Ishikawa (cell line): ENCODE data around the gene SPAG5.

Source experiments
- CEBPB ChIP-seq: IDR thresholded peaks from 2 replicates; pipeline ENCODE4 v1.6.1; 2012
- CREB1 ChIP-seq: IDR thresholded peaks from 2 replicates; pipeline ENCODE4 v1.6.1; 2012; ENCODE audit warnings: low read depth
- EGR1 ChIP-seq: IDR thresholded peaks from 2 replicates; pipeline ENCODE4 v1.6.1; 2012
- EP300 ChIP-seq: IDR thresholded peaks from 2 replicates; pipeline ENCODE4 v1.6.1; 2012; ENCODE audit warnings: borderline replicate concordance
- FOXM1 ChIP-seq: IDR thresholded peaks from 2 replicates; pipeline ENCODE4 v1.6.1; 2012; ENCODE audit warnings: low read depth, borderline replicate concordance
- MAX ChIP-seq: IDR thresholded peaks from 2 replicates; pipeline ENCODE4 v1.6.1; 2012
- NFIC ChIP-seq: IDR thresholded peaks from 2 replicates; pipeline ENCODE4 v1.6.1; 2012
- RAD21 ChIP-seq: IDR thresholded peaks from 2 replicates; pipeline ENCODE4 v1.6.1; 2012; ENCODE audit warnings: low read depth
- REST ChIP-seq: IDR thresholded peaks from 2 replicates; pipeline ENCODE4 v1.6.1; 2012; ENCODE audit warnings: low read depth, mild to moderate bottlenecking
- TAF1 ChIP-seq: IDR thresholded peaks from 2 replicates; pipeline ENCODE4 v1.6.1; 2012; ENCODE audit warnings: low read depth, mild to moderate bottlenecking
- TCF12 ChIP-seq: IDR thresholded peaks from 2 replicates; pipeline ENCODE4 v1.6.1; 2012; ENCODE audit warnings: low read depth
- TEAD4 ChIP-seq: IDR thresholded peaks from 2 replicates; pipeline ENCODE4 v1.6.1; 2012
- YY1 ChIP-seq: IDR thresholded peaks from 2 replicates; pipeline ENCODE4 v1.6.1; 2012; ENCODE audit warnings: low read depth
- ZBTB7A ChIP-seq: IDR thresholded peaks from 2 replicates; pipeline ENCODE4 v1.6.1; 2012; ENCODE audit warnings: low read depth
- TF ChIP-seq, protein P1 (sequence below): IDR thresholded peaks from 2 replicates; pipeline ENCODE4 v1.6.1; 2012

Gene SPAG5

GRCh38 chr17:28598799-28599310 is at the start of gene SPAG5:
TSS of gene SPAG5 (minus strand) at chr17:28599025. CDS start at chr17:28598946, 79 bp downstream.
- TF ChIP-seq YY1 (peak; percentile 91), TEAD4 (no peak), MAX (peak; percentile 46; the same call in 1 of the 2 replicates), CREB1 (peak; percentile 19; the same call in 1 of the 2 replicates), REST (no peak), TCF12 (0 out of 2 replicates have a peak, but pooled peaks have one; percentile 0), FOXM1 (peak; percentile 85), TAF1 (peak; percentile 79), NFIC (no peak), CEBPB (no peak), EGR1 (no peak), RAD21 (no peak), ZBTB7A (no peak), EP300 (no peak)
- TF ChIP-seq, protein P1, sequence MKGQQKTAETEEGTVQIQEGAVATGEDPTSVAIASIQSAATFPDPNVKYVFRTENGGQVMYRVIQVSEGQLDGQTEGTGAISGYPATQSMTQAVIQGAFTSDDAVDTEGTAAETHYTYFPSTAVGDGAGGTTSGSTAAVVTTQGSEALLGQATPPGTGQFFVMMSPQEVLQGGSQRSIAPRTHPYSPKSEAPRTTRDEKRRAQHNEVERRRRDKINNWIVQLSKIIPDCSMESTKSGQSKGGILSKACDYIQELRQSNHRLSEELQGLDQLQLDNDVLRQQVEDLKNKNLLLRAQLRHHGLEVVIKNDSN: no peak

DNA sequence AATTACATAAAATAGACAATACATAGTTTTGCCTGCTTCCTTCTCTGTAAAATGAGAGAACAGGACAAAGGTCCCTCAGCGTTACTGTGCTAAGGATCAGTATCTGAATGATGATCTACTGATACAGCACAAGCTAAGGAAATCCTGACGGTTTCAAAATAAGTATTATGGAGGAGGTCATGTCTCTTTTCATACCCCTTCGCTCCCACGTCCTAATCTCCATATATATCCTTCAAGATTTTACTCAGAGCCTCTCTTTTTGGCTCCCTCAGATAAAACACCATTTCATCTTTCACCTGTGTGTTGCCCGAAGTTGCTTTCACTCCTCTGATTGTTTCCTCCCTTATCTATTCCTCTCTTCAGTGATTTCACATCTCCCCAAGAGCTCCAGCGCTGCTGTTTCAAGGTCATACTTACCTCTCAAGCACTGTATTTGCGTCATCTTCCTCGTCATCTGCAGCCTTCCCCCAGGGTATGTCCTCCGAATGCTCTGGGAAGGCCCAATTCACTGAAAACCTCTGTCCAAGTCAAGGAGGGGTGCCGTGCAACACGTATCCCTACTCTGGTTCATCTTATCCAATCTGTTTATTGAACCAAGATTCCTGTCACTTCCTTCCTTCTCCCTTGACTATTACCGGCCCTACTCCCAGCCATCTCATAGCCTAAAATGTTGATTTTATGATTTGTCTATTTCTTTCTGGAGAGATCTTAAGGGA is 47.4 kb upstream of the SPAG5 start:
- TF ChIP-seq TCF12: no peak
- TF ChIP-seq FOXM1: no peak
- no peak for TF ChIP-seq NFIC
- no peak for TF ChIP-seq RAD21
- no peak for TF ChIP-seq TEAD4
- no peak for TF ChIP-seq TAF1
- no peak for TF ChIP-seq CREB1
- no peak for TF ChIP-seq CEBPB

GRCh38 chr17:28645576-28645939 is 46.7 kb upstream of the SPAG5 start:
- no peak for TF ChIP-seq MAX
- no peak for TF ChIP-seq CEBPB
- no peak for TF ChIP-seq CREB1
- TF ChIP-seq NFIC: no peak

DNA sequence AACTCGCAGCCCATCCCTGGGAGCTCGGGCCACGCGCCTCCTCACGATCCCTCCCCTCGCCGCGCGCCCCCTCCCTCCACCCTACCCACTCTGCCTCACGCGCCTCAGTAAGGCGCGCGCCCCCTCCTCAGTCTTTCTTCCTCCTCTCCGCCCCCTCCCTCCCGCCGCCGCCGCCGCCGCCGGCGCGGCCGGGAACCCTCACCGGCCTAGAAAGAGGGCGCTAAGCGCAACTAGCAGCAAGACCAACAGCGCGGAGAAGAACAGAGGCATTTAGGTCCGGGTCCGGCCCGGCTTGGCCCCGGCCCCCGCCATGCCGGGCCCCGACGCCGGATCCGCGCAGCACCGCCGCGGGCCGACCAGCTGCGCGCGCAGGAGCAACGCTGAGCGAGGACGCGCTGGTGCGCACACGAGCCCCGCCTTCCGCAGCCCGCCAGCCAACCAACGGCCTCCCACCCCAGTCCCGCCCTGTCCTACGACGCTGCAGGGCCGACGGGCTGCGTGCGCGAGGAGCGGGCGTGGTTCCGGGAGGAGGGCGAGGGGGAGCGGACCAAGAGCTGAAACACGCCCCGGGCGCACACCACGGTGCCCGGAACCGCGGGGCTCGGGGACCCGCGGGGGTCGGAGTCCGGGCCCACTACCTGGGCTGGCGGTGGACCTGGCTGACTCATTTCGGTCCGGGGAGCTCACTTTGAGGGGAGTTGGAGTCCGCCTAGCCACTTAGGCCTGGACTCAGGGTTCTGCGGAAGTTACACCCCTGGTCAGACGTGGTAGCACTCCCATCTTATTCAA is 46.2 kb upstream of the SPAG5 start, which contains the start of gene BLTP2:
Gene BLTP2, minus strand, starts transcription at position 372 of the 789 bp plus-strand sequence. Its CDS starts 102 bp downstream, at position 270.
- peak; percentile 57 for TF ChIP-seq MAX
- TF ChIP-seq TCF12: 0 out of 2 replicates have a peak, but pooled peaks have one; percentile 15
- peak; percentile 52; the same call in 1 of the 2 replicates for TF ChIP-seq TAF1
- no peak for TF ChIP-seq NFIC
- peak; percentile 56; the same call in 1 of the 2 replicates for TF ChIP-seq ZBTB7A
- TF ChIP-seq, protein P1: 0 out of 2 replicates have a peak, but pooled peaks have one; percentile 17
- no peak for TF ChIP-seq FOXM1
- 0 out of 2 replicates have a peak, but pooled peaks have one; percentile 60 for TF ChIP-seq YY1
- TF ChIP-seq CEBPB: no peak

DNA sequence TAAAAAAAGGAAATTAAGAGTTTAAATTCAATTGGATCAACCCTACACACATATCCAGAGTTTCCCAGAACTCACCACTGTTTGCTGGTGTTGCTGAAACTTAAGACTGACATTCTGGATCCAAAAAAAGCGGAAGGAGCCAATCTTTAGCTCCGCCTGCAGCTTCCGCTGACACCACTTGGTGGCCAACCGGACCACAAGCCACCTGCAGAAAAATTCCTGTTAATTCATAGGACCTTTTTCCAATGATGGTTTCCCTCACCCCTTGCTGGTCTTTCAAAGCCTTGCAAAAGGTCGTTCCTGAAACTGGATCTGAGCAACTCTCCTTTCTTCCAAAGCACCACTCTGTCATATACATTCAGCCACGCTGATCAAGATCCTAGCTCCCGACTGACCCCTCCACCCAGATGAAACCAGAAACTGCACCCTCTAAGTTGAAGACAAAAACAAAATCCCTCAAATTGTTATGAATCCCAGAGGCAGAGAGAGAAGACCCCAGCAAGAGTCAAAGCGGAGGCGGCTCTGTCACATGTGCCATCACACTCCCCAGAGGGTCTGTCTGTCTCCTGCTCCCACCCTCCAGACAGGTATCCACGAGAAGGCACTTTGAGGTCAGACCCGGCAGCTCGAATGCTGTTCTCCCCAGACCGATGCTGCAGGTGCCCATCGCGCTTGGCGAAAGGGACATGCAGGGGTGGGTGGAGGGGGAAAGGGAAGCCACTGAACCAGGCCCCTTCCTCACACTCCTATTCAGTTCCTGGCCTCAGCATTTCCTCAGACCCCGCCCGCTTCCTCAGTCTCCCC is 45.4 kb upstream of the SPAG5 start:
- TF ChIP-seq ZBTB7A (0 out of 2 replicates have a peak, but pooled peaks have one; percentile 23), MAX (no peak), CEBPB (no peak), TEAD4 (peak; percentile 5; the same call in 1 of the 2 replicates), REST (no peak)
- TF ChIP-seq, protein P1: no peak
